Measurements from ENCODE around the gene RANGAP1. TPM values are rescaled to one million over a fixed set of nuclear protein-coding genes. Genes with fewer than 3 reads are reported as not detected.

Gene RANGAP1
- total and polyA plus RNA-seq, 2 donors (not counting 1 experiment from before 2014, with no cell fraction given) = 42.0 to 48.8 TPM

GRCh38 chr22:41302021-41302767, 16.2 kb upstream of the RANGAP1 start:
- Mint-ChIP-seq H3K9me3 (ENCODE audit: insufficient read depth) (no peaks in the 10 kb centered on the region), H3K4me1 (peaks cover 29% of the 10 kb centered on the region), H3K27ac (peak overlapping the region; percentile 87), H3K4me3 (peak overlapping the region; percentile 86), H3K27me3 (no peaks in the 10 kb centered on the region)
- Histone ChIP-seq H3K27me3 (replicated peaks in 1 of 4; ENCODE audit: control extremely low read depth in 1 of 4, control insufficient read depth in 3 of 4, insufficient read depth in 4 of 4, low read length in 3 of 4) (no peaks in the 10 kb centered on the region), H2AFZ (ENCODE audit: insufficient read depth, low read depth, low read length, poor library complexity, severe bottlenecking) (peak overlapping the region; percentile 90), H3K4me2 (replicated peaks; ENCODE audit: low read depth, low read length, poor library complexity, severe bottlenecking) (peak overlapping the region; percentile 98), H3K9ac (ENCODE audit: low read length) (peak overlapping the region; percentile 97), H3K4me3 (ENCODE audit: control extremely low read depth in 1 of 5, extremely low read depth in 1 of 5, insufficient read depth in 1 of 5, low read depth in 2 of 5, low read length in 4 of 5) (peak overlapping the region; percentile 59 to 95 (median 86)), H3K27ac (ENCODE audit: low read length in 2 of 2) (peak overlapping the region; percentile 57 to 84), H3K79me2 (ENCODE audit: control insufficient read depth, insufficient read depth, low read length) (peaks cover 62% of the 10 kb centered on the region), H3K36me3 (replicated peaks in 1 of 2; ENCODE audit: control extremely low read depth in 1 of 2, control insufficient read depth in 1 of 2, extremely low read depth in 1 of 2, insufficient read depth in 2 of 2, low read length in 1 of 2) (peaks cover 1 to 3% of the 10 kb centered on the region in 2 experiments), H4K20me1 (ENCODE audit: control insufficient read depth, insufficient read depth, low read length, poor library complexity, severe bottlenecking) (peaks cover 20% of the 10 kb centered on the region), H3K9me3 (ENCODE audit: control extremely low read depth in 1 of 3, control insufficient read depth in 2 of 3, insufficient read depth in 1 of 3, low read length in 2 of 3) (no peaks in the 10 kb centered on the region), H3K4me1 (ENCODE audit: control insufficient read depth in 2 of 2, insufficient read depth in 2 of 2, low read length in 2 of 2) (peaks cover 13 to 17% of the 10 kb centered on the region in 2 donors)
- WGBS (ENCODE audit: insufficient coverage) = under 1% methylated on average over 51 of the region's 60 CpGs
- ATAC-seq (ENCODE audit: low read depth) (no peak), DNase-seq (peak; percentile 41)
- TF ChIP-seq CTCF (IDR thresholded peaks at IDR 0.05) (no peak), EZH2 (IDR thresholded peaks at IDR 0.05; ENCODE audit: borderline replicate concordance, insufficient read depth, low read depth, low read length, poor library complexity, severe bottlenecking) (no peak)
- CTCF ChIA-PET = interaction anchor here (1.0 to 1.9 kb wide), 6 partner anchors 8 to 379 kb away, joined by 3 to 11 read pairs (median 4); partner anchors contain the start of gene RANGAP1
- intact Hi-C loops (cut with micrococcal nuclease) = loop anchor here (5.0 kb wide), 2 partner anchors 80 to 350 kb away; partner anchors contain the start of genes RBX1 and TEF
- POLR2A ChIA-PET = interaction anchor here (0.6 to 1.9 kb wide), 2 partner anchors 15 to 450 kb away, joined by 4 to 22 read pairs; partner anchors contain the start of gene RANGAP1

Data from B cell (primary cell).